HepG2 (cell line): ENCODE results near the gene BAG5. TPM values are rescaled to one million over a fixed set of nuclear protein-coding genes. Genes with fewer than 3 reads are reported as not detected.
A peak's percentile ranks its signal among the peaks of the same experiment; 100 is the strongest.

ENCODE experiments used
- ATRX ChIP-seq: sonication (generic); formaldehyde crosslinking; IDR thresholded peaks from 2 replicates; pipeline ENCODE4 v1.4.0; 2020; ENCODE audit warnings: missing genetic modification reagents, borderline replicate concordance
- ELF1 ChIP-seq: sonication (generic); formaldehyde crosslinking; IDR thresholded peaks from 2 replicates; pipeline ENCODE4 v1.4.0; 2020; ENCODE audit warnings: missing genetic modification reagents
- HMG20A ChIP-seq: IDR thresholded peaks from 2 replicates; pipeline ENCODE4 v1.6.1; 2016; ENCODE audit warnings: borderline replicate concordance
- POLR2G ChIP-seq: fragments of 200-400 bp; formaldehyde crosslinking; IDR thresholded peaks from 2 replicates; pipeline ENCODE4 v1.6.1; 2018; ENCODE audit warnings: mild to moderate bottlenecking, low read depth, low read length, moderate library complexity
- RBM22 ChIP-seq: fragments of 200-400 bp; formaldehyde crosslinking; optimal IDR thresholded peaks from 2 replicates; pipeline ENCODE3; 2017; ENCODE audit warnings: mild to moderate bottlenecking, low read length, moderate library complexity
- SMYD3 ChIP-seq: sonication (generic); formaldehyde crosslinking; IDR thresholded peaks from 2 replicates; pipeline ENCODE4 v1.8.1; 2023; ENCODE audit warnings: mild to moderate bottlenecking, missing genetic modification reagents
- STAT6 ChIP-seq: sonication (generic); formaldehyde crosslinking; IDR thresholded peaks from 2 replicates; pipeline ENCODE4 v1.4.0; 2020; ENCODE audit warnings: missing genetic modification reagents, mild to moderate bottlenecking, borderline replicate concordance
- ZC3H4 ChIP-seq: sonication (generic); formaldehyde crosslinking; IDR thresholded peaks from 2 replicates; pipeline ENCODE4 v1.4.0; 2020; ENCODE audit warnings: missing genetic modification reagents, borderline replicate concordance
- ZNF574 ChIP-seq: sonication (generic); formaldehyde crosslinking; IDR thresholded peaks from 2 replicates; pipeline ENCODE4 v1.4.0; 2020; ENCODE audit warnings: missing genetic modification reagents
- ZNF784 ChIP-seq: sonication (generic); formaldehyde crosslinking; IDR thresholded peaks from 2 replicates; pipeline ENCODE4 v1.5.1; 2020; ENCODE audit warnings: missing genetic modification reagents, mild to moderate bottlenecking, borderline replicate concordance
- ZSCAN20 ChIP-seq: sonication (generic); formaldehyde crosslinking; IDR thresholded peaks from 2 replicates; pipeline ENCODE4 v1.4.0; 2020; ENCODE audit warnings: missing genetic modification reagents, mild to moderate bottlenecking, borderline replicate concordance
- polyA plus RNA-seq, 8 experiments: library from polyadenylated mRNA; depleted of rRNA in 3 of 8; stranded (reverse) in 7 of 8; unstranded in 1 of 8; fragments of >200 nt; fragmentation: Illumina TruSeq in 4 of 8; extraction: Trizol in 4 of 8; gene quantifications; 2 replicates each; pipeline versions ENCODE4 v1.2.1 to v1.2.3, GENCODE V29; 2011 to 2016; ENCODE audit warnings: low read depth in 4 of 8, missing spikeins in 1 of 8, mixed read lengths in 1 of 8; ENCODE audit not compliant: insufficient read depth in 1 of 8
- total RNA-seq, 5 experiments: library from RNA; depleted of rRNA; stranded (reverse); fragments of >200 nt; fragmentation: Illumina TruSeq; extraction: Trizol; gene quantifications; 2 replicates each; pipeline ENCODE4 v1.2.3, GENCODE V29; 2016; ENCODE audit warnings: low read depth in 1 of 5
- TF ChIP-seq, protein P1 (sequence below): sonication (generic); formaldehyde crosslinking; IDR thresholded peaks from 2 replicates; pipeline ENCODE4 v1.4.0; 2020; ENCODE audit warnings: mild to moderate bottlenecking, missing genetic modification reagents
- TF ChIP-seq, protein P2 (sequence below): sonication (generic); formaldehyde crosslinking; IDR thresholded peaks from 2 replicates; pipeline ENCODE4 v1.5.0; 2020; ENCODE audit warnings: missing genetic modification reagents, mild to moderate bottlenecking, borderline replicate concordance

Gene BAG5
- total and polyA plus RNA-seq, 2 of the 13 experiments (the other 11 are each of a cell fraction or from before 2014, with no cell fraction given): 3.5 to 21.0 TPM

GRCh38 chr14:103526247-103526913 lies 36.1 kb downstream of the BAG5 start (continued):
- TF ChIP-seq, protein P1, sequence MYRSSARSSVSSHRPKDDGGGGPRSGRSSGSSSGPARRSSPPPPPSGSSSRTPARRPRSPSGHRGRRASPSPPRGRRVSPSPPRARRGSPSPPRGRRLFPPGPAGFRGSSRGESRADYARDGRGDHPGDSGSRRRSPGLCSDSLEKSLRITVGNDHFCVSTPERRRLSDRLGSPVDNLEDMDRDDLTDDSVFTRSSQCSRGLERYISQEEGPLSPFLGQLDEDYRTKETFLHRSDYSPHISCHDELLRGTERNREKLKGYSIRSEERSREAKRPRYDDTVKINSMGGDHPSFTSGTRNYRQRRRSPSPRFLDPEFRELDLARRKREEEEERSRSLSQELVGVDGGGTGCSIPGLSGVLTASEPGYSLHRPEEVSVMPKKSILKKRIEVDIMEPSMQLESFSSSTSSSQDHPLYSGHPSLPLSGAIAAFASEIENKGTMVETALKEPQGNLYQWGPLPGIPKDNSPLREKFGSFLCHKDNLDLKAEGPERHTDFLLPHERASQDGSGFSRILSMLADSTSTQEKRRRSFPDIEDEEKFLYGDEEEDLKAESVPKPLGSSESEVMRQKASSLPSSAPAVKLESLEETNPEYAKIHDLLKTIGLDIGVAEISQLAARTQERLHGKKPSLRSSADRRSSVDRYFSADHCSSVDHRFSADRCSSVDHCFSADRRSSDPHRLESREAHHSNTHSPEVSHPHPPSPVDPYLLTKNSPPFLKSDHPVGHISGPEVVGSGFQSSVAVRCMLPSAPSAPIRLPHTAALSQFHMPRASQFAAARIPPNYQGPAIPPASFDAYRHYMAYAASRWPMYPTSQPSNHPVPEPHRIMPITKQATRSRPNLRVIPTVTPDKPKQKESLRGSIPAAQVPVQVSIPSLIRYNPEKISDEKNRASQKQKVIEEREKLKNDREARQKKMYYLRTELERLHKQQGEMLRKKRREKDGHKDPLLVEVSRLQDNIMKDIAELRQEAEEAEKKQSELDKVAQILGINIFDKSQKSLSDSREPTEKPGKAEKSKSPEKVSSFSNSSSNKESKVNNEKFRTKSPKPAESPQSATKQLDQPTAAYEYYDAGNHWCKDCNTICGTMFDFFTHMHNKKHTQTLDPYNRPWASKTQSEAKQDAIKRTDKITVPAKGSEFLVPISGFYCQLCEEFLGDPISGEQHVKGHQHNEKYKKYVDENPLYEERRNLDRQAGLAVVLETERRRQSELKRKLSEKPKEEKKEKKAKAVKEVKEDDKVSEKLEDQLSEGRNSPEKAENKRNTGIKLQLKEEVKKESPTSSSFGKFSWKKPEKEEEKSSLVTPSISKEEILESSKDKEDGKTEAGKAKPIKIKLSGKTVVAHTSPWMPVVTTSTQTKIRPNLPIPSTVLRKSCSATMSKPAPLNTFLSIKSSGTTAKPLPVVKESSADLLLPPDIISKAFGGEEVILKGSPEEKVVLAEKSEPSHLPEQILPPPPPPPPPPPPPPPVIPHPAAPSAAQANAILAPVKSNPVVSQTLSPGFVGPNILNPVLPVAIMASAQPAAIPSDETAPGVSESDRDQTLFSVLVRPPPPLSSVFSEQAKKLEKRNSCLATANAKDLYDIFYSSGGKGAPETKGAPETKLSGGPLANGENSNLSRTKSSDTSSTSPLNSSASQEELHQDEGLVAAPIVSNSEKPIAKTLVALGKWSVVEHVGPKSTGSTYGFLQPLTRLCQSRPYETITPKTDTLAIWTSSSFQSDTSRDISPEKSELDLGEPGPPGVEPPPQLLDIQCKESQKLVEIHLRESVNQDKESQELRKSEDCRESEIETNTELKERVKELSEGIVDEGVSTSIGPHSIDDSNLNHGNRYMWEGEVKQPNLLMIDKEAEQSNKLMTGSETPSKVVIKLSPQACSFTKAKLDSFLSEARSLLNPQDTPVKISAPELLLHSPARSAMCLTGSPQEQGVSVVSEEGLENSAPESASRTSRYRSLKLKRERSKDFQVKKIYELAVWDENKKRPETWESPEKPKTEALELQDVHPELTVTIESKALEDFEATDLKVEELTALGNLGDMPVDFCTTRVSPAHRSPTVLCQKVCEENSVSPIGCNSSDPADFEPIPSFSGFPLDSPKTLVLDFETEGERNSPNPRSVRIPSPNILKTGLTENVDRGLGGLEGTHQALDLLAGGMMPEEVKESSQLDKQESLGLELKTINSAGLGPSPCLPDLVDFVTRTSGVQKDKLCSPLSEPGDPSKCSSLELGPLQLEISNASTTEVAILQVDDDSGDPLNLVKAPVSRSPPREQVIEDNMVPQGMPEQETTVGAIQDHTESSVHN (CRISPR knock-in tag): no peak
- TF ChIP-seq ZNF784 (CRISPR knock-in tag) (no peak), ZNF574 (CRISPR knock-in tag) (peak; percentile 12; the same call in 1 of the 2 replicates), STAT6 (CRISPR knock-in tag) (no peak), POLR2G (no peak; the same call in 1 of the 2 replicates), RBM22 (no peak), ZC3H4 (no peak), ZSCAN20 (CRISPR knock-in tag) (no peak), ELF1 (CRISPR knock-in tag) (no peak), ATRX (CRISPR knock-in tag) (no peak), HMG20A (CRISPR knock-in tag) (no peak), SMYD3 (CRISPR knock-in tag) (no peak)
- TF ChIP-seq, protein P2, sequence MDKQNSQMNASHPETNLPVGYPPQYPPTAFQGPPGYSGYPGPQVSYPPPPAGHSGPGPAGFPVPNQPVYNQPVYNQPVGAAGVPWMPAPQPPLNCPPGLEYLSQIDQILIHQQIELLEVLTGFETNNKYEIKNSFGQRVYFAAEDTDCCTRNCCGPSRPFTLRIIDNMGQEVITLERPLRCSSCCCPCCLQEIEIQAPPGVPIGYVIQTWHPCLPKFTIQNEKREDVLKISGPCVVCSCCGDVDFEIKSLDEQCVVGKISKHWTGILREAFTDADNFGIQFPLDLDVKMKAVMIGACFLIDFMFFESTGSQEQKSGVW (CRISPR knock-in tag): no peak
